Epithelial cell of proximal tubule (primary cell): ENCODE measurements around the gene CDHR2. TPM values are rescaled to one million over a fixed set of nuclear protein-coding genes. Genes with fewer than 3 reads are reported as not detected.

Source experiments
- DNase-seq: peaks from one replicate; pipeline ENCODE4 v3.0.0-alpha.2; 2011; ENCODE audit warnings: low read depth
- H3K4me3 ChIP-seq: 2 replicates; pipeline ENCODE4 v1.5.1; 2011; ENCODE audit warnings: low read depth, mild to moderate bottlenecking, low read length
- CTCF ChIP-seq: conservative IDR thresholded peaks from 2 replicates; pipeline ENCODE4 v1.5.1; 2012; ENCODE audit warnings: low read depth, mild to moderate bottlenecking, low read length
- total RNA-seq: library from RNA; depleted of rRNA; stranded (reverse); fragments of >200 nt; gene quantifications from 2 replicates; pipeline ENCODE4 v1.2.3, GENCODE V29; 2015

The CDHR2 gene
- total RNA-seq, 1 donor from 2014 or later, result not detected

GRCh38 chr5:176631383-176632200 lies 82.5 kb downstream of the CDHR2 start:
- TF ChIP-seq CTCF, result no peak
- no peak overlapping the region for H3K4me3 ChIP-seq
- DNase-seq, result no peak

GRCh38 chr5:176632745-176633144 lies 83.6 kb downstream of the CDHR2 start:
- H3K4me3 ChIP-seq, result no peak overlapping the region
- TF ChIP-seq CTCF, result no peak
- DNase-seq, result no peak

GRCh38 chr5:176633598-176633997 lies 84.5 kb downstream of the CDHR2 start:
- no peak for DNase-seq
- H3K4me3 ChIP-seq, result no peak overlapping the region
- TF ChIP-seq CTCF, result no peak

- DNase-seq, result no peak
- no peak for TF ChIP-seq CTCF
- no peak overlapping the region for H3K4me3 ChIP-seq
Measured at GRCh38 chr5:176636426-176636825, 87.3 kb downstream of the CDHR2 start.

- no peak for DNase-seq
- no peak for TF ChIP-seq CTCF
- no peak overlapping the region for H3K4me3 ChIP-seq
Measured at GRCh38 chr5:176637556-176637955, 88.4 kb downstream of the CDHR2 start.

- no peak overlapping the region for H3K4me3 ChIP-seq
- TF ChIP-seq CTCF, result no peak
- no peak for DNase-seq
Measured at GRCh38 chr5:176638437-176638836, 89.3 kb downstream of the CDHR2 start.

- no peak for TF ChIP-seq CTCF
- no peak for DNase-seq
- no peak overlapping the region for H3K4me3 ChIP-seq
Measured at GRCh38 chr5:176639208-176639607, 90.1 kb downstream of the CDHR2 start.
